Right atrium auricular region (tissue), 2 donors: ENCODE results near the gene CCDC73. TPM values are rescaled to one million over a fixed set of nuclear protein-coding genes. Genes with fewer than 3 reads are reported as not detected.

ENCODE experiments used
- DNase-seq: peaks from one replicate; pipeline ENCODE4 v3.0.0-alpha.2; 2019; ENCODE audit warnings: low spot score
- H3K27ac ChIP-seq, 2 donors: fragments of 200-600 bp; sonication (generic); 1 replicate in 1 of 2; 2 replicates in 1 of 2; pipeline ENCODE4 v1.5.1; 2016 to 2019
- H3K27me3 ChIP-seq, 2 donors: fragments of 200-600 bp; sonication (generic); one replicate each; pipeline versions ENCODE4 v1.5.1 to v1.6.0; 2017 to 2019
- H3K36me3 ChIP-seq: fragments of 200-600 bp; sonication (generic); one replicate; pipeline ENCODE4 v1.5.1; 2016
- H3K4me1 ChIP-seq, 2 donors: fragments of 200-600 bp; sonication (generic); one replicate each; pipeline versions ENCODE4 v1.5.1 to v1.6.0; 2017 to 2019
- H3K4me3 ChIP-seq, 2 donors: fragments of 200-600 bp; sonication (generic); 1 replicate in 1 of 2; 2 replicates in 1 of 2; pipeline ENCODE4 v1.5.1; 2017 to 2019; ENCODE audit warnings: mild to moderate bottlenecking in 1 of 2, moderate library complexity in 1 of 2
- H3K9me3 ChIP-seq, 2 donors: fragments of 200-600 bp; sonication (generic); one replicate each; pipeline ENCODE4 v1.5.1; 2019
- CTCF ChIP-seq, 2 donors: fragments of 200-600 bp; sonication (generic); IDR thresholded peaks; one replicate each; pipeline ENCODE4 v1.5.1; 2019; ENCODE audit warnings: antibody characterized with exemption in 2 of 2
- total RNA-seq, 2 donors: library from RNA; depleted of rRNA; stranded (reverse); fragments of >200 nt; gene quantifications; one replicate each; pipeline ENCODE4 v1.1.0, GENCODE V29; 2016

CCDC73 gene
- total RNA-seq, 2 donors from 2014 or later, result not detected

- Histone ChIP-seq H3K4me1 (peaks cover 0 to 15% of the 10 kb centered on the region in 2 donors), H3K27me3 (no peaks in the 10 kb centered on the region), H3K36me3 (no peaks in the 10 kb centered on the region), H3K4me3 (no peak overlapping the region), H3K9me3 (no peaks in the 10 kb centered on the region), H3K27ac (no peak overlapping the region)
- TF ChIP-seq CTCF (IDR thresholded peaks at IDR 0.05), result no peak
- DNase-seq, result no peak
Observed at GRCh38 chr11:32580967-32581366, 213.5 kb downstream of the CCDC73 start.

- TF ChIP-seq CTCF (IDR thresholded peaks at IDR 0.05), result no peak
- Histone ChIP-seq H3K4me1 (no peaks in the 10 kb centered on the region), H3K4me3 (no peak overlapping the region), H3K27me3 (no peaks in the 10 kb centered on the region), H3K36me3 (no peaks in the 10 kb centered on the region), H3K27ac (no peak overlapping the region), H3K9me3 (no peaks in the 10 kb centered on the region)
- no peak for DNase-seq
Observed at GRCh38 chr11:32576456-32576855, 218.0 kb downstream of the CCDC73 start.

- TF ChIP-seq CTCF (IDR thresholded peaks at IDR 0.05), result no peak
- Histone ChIP-seq H3K27ac (no peak overlapping the region), H3K4me1 (no peaks in the 10 kb centered on the region), H3K36me3 (no peaks in the 10 kb centered on the region), H3K27me3 (no peaks in the 10 kb centered on the region), H3K9me3 (no peaks in the 10 kb centered on the region), H3K4me3 (no peak overlapping the region)
- no peak for DNase-seq
Observed at GRCh38 chr11:32575070-32575469, 219.4 kb downstream of the CCDC73 start.

GRCh38 chr11:32574421-32574820 is 220.0 kb downstream of the CCDC73 start:
- Histone ChIP-seq H3K27ac (no peak overlapping the region), H3K9me3 (no peaks in the 10 kb centered on the region), H3K4me3 (no peak overlapping the region), H3K27me3 (no peaks in the 10 kb centered on the region), H3K4me1 (no peaks in the 10 kb centered on the region), H3K36me3 (no peaks in the 10 kb centered on the region)
- no peak for DNase-seq
- TF ChIP-seq CTCF (IDR thresholded peaks at IDR 0.05), result no peak

- Histone ChIP-seq H3K4me3 (no peak overlapping the region), H3K9me3 (no peaks in the 10 kb centered on the region), H3K27me3 (no peaks in the 10 kb centered on the region), H3K27ac (no peak overlapping the region), H3K4me1 (no peaks in the 10 kb centered on the region), H3K36me3 (no peaks in the 10 kb centered on the region)
- no peak for TF ChIP-seq CTCF (IDR thresholded peaks at IDR 0.05)
- DNase-seq, result no peak
Observed at GRCh38 chr11:32573228-32573627, 221.2 kb downstream of the CCDC73 start.

- no peak overlapping the region for H3K27ac ChIP-seq
Observed at GRCh38 chr11:32571039-32571438, 223.4 kb downstream of the CCDC73 start.

More at GRCh38 chr11:32571039-32571438, 223.4 kb downstream of the CCDC73 start:
- Histone ChIP-seq H3K27me3 (no peaks in the 10 kb centered on the region), H3K4me1 (no peaks in the 10 kb centered on the region), H3K36me3 (no peaks in the 10 kb centered on the region), H3K9me3 (no peaks in the 10 kb centered on the region), H3K4me3 (no peak overlapping the region)
- no peak for TF ChIP-seq CTCF (IDR thresholded peaks at IDR 0.05)
- no peak for DNase-seq
